ENCODE results near the gene TRAPPC12. TPM values are rescaled to one million over a fixed set of nuclear protein-coding genes. Genes with fewer than 3 reads are reported as not detected.

The TRAPPC12 gene
- total RNA-seq, 1 donor from 2014 or later: 94.8 TPM

DNA sequence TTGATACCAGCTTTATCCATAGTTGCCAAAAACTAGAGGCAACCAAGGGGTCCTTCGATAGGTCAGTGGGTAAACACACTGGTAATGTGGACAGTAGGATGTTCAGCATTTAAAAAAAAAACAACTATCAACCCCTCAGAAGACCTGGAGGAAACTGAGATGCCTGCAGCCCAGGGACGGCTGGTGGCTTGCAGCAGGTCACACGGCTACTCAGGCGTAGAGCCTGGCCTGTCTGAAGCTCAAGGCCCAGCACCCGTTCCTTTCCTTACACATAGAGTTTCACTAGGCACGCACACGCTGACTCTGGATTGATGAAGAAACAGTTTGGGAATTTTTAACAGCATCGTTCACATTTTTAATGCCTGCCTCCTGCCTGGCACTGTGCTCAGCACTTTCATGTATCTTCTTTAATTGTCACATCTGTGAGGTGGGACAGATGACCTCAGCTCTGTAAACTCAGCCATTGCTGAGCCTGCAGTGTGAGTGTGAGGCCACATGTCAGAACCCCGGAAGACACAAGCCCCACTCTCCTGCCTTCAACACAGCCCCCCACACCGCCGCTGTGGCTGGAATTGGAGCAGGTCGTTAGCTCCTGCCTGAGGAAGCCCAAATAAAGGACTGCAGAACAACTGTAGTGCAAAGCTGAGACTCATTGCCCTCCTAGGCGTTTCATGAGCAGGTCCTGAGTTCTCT, 40.7 kb downstream of the TRAPPC12 start:
- Histone ChIP-seq H3K4me3 (no peak overlapping the region), H3K27me3 (no peaks in the 10 kb centered on the region), H3K9me3 (no peaks in the 10 kb centered on the region), H3K36me3 (peaks cover 0 to 25% of the 10 kb centered on the region in 2 donors), H3K4me1 (no peaks in the 10 kb centered on the region), H3K27ac (no peak overlapping the region)
- DNase-seq (ENCODE audit: extremely low spot score in 2 of 2): no peak
- no peak for TF ChIP-seq POLR2AphosphoS5 (IDR thresholded peaks at IDR 0.05; ENCODE audit: insufficient read depth in 1 of 2, low read depth in 1 of 2)
- intact Hi-C loops (cut with DNase I): loop anchor here (10.0 kb wide), 1 partner anchor 235 kb away; the partner anchor contains the start of gene ALLC

DNA sequence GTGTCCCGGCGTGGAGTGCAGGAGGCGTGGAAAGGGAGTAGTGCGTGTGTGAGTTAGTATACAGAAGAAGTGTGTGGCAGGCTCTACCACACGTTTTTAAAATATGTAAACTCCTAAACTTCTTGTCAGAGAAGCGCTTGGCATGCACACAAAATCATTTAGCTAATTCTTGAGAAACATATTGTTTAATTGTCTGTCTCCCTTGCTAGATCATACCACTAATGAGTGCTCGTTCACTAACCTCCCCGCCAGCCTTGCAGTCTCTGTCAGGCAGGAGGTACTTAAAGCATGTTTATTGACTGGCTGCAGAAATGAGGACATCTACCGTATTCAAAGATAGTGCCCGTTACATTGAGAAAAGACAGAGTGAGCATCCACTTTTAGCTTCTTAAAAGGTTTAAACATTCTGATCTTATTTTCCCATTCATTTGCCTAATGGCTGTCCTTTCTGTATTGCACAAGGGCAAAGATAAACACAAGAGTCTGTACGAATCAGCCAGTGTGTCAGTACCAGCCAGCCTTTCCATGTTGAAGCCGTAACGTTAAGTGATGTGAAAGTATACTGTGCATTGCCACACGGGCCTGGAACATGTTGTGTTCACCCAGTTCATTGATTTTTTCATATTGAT, 41.4 kb downstream of the TRAPPC12 start:
- H3K27ac ChIP-seq: no peak overlapping the region
- intact Hi-C loops (cut with DNase I): loop anchor here (10.0 kb wide), 1 partner anchor 234 kb away; the partner anchor contains the start of gene ALLC
- TF ChIP-seq POLR2A (IDR thresholded peaks at IDR 0.05): no peak
- TF ChIP-seq, protein P1, sequence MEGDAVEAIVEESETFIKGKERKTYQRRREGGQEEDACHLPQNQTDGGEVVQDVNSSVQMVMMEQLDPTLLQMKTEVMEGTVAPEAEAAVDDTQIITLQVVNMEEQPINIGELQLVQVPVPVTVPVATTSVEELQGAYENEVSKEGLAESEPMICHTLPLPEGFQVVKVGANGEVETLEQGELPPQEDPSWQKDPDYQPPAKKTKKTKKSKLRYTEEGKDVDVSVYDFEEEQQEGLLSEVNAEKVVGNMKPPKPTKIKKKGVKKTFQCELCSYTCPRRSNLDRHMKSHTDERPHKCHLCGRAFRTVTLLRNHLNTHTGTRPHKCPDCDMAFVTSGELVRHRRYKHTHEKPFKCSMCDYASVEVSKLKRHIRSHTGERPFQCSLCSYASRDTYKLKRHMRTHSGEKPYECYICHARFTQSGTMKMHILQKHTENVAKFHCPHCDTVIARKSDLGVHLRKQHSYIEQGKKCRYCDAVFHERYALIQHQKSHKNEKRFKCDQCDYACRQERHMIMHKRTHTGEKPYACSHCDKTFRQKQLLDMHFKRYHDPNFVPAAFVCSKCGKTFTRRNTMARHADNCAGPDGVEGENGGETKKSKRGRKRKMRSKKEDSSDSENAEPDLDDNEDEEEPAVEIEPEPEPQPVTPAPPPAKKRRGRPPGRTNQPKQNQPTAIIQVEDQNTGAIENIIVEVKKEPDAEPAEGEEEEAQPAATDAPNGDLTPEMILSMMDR (IDR thresholded peaks at IDR 0.05): no peak
- TF ChIP-seq POLR2AphosphoS5 (IDR thresholded peaks at IDR 0.05; ENCODE audit: insufficient read depth in 1 of 2, low read depth in 1 of 2): no peak

DNA sequence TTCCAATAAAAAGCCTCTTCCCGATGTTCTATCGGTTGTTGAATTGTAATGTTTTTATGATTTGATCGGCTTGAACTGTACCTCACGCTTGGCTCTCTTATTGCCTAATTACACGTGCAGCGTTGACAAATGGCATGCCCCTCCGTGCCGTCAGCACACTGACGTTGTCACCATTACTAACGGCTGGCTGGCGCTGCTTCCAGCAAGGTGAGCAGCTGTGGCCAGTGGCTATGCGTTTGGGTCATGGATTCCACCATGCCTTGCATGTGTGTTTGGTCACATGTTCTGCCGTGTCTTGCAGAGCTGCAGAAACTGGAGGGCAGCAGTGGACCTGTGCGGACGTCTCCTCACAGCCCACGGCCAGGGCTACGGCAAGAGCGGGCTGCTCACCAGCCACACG, 42.1 kb downstream of the TRAPPC12 start:
- no peak for DNase-seq (ENCODE audit: extremely low spot score in 2 of 2)
- no peak overlapping the region for H3K27ac ChIP-seq
- H3K4me3 ChIP-seq: no peak overlapping the region
- H3K27me3 ChIP-seq: no peaks in the 10 kb centered on the region
- no peaks in the 10 kb centered on the region for H3K4me1 ChIP-seq
- intact Hi-C loops (cut with DNase I): loop anchor here (10.0 kb wide), 1 partner anchor 233 kb away; the partner anchor contains the start of gene ALLC
- peaks cover 0 to 29% of the 10 kb centered on the region in 2 donors for H3K36me3 ChIP-seq
- no peaks in the 10 kb centered on the region for H3K9me3 ChIP-seq
- TF ChIP-seq POLR2A (IDR thresholded peaks at IDR 0.05): no peak
- no peak for TF ChIP-seq POLR2AphosphoS5 (IDR thresholded peaks at IDR 0.05; ENCODE audit: insufficient read depth in 1 of 2, low read depth in 1 of 2)
- TF ChIP-seq, protein P1 (IDR thresholded peaks at IDR 0.05): no peak

More for the DNA sequence above, 41.4 kb downstream of the TRAPPC12 start:
- H3K4me1 ChIP-seq: no peaks in the 10 kb centered on the region
- no peak overlapping the region for H3K4me3 ChIP-seq
- H3K9me3 ChIP-seq: no peaks in the 10 kb centered on the region
- H3K36me3 ChIP-seq: peaks cover 0 to 29% of the 10 kb centered on the region in 2 donors
- no peaks in the 10 kb centered on the region for H3K27me3 ChIP-seq
- no peak for DNase-seq (ENCODE audit: extremely low spot score in 2 of 2)

DNA sequence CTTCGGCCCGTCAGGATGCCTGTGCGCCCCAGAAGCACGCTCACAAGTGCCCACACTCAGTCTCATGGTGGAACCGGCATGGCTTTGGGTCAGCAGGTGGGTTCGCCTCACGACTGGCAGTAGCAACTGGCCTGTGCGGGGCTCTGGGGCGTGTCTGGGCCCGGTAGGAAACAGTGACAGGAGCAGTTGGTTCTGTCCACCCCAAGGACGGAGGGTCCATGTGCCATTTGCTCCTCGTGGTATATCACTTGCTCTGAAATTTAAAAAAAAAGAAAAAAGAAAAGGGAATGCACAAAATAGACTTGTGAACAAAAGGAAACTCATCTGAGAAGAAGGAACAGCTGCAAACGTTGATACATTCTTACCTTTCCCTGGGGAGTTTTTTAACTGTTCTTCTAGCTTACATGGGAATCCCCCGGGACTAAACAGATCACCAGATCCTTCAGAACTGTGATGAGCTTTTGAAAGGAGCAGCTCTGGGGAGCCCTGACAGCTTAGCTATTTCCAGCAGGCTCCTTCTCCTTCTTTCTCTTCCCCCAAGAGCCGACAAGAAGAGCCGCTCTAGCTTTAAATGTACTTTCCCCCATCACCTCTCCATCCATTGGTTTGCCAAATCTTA, 42.8 kb downstream of the TRAPPC12 start:
- TF ChIP-seq POLR2AphosphoS5 (IDR thresholded peaks at IDR 0.05; ENCODE audit: insufficient read depth in 1 of 2, low read depth in 1 of 2) (no peak), POLR2A (IDR thresholded peaks at IDR 0.05) (no peak)
- TF ChIP-seq, protein P1 (IDR thresholded peaks at IDR 0.05): no peak
- Histone ChIP-seq H3K4me3 (no peak overlapping the region), H3K4me1 (no peaks in the 10 kb centered on the region), H3K36me3 (peaks cover 0 to 31% of the 10 kb centered on the region in 2 donors), H3K27me3 (no peaks in the 10 kb centered on the region), H3K9me3 (no peaks in the 10 kb centered on the region), H3K27ac (no peak overlapping the region)
- DNase-seq (ENCODE audit: extremely low spot score in 2 of 2): peak in 1 of 2 donors; percentile 37
- intact Hi-C loops (cut with DNase I): loop anchor here (10.0 kb wide), 1 partner anchor 233 kb away; the partner anchor contains the start of gene ALLC

DNA sequence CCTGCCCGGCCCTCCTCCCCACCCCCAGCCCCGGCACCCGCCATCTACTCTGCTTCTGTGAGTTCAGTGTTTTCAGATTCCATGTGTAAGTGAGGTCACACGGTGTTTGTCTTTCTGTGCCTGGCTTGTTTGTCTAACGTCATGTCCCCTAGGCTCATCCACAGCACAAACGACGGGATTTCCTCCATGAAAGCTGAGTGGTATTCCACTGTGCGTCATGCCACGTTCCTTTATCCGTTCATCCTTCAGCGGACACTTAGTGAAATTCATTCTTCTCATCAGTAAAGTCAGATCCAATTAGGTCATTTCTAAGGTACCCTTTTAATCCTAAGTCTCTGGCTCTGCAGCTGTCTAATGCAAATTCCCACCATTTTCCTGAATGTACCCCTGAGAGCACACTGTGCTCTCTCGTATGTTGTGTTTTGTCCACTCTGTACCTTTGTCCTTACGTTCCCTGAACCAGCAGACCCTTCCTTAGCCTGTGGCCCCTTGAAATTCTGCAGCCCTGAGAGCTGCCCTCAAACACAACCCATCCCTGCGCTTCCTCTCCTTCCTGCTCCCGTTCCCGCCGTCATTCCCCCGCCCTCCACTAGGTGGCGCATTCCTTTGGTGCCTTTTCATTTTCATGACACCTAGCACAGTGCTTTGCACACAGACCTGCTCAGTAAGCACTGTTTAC, 44.1 kb downstream of the TRAPPC12 start:
- intact Hi-C loops (cut with DNase I): loop anchor here (10.0 kb wide), 1 partner anchor 231 kb away; the partner anchor contains the start of gene ALLC
- Histone ChIP-seq H3K27ac (no peak overlapping the region), H3K4me1 (no peaks in the 10 kb centered on the region), H3K36me3 (peaks cover 0 to 38% of the 10 kb centered on the region in 2 donors), H3K4me3 (no peak overlapping the region), H3K9me3 (no peaks in the 10 kb centered on the region), H3K27me3 (no peaks in the 10 kb centered on the region)
- TF ChIP-seq POLR2A (IDR thresholded peaks at IDR 0.05): no peak
- TF ChIP-seq, protein P1 (IDR thresholded peaks at IDR 0.05): peak; percentile 88 to 96 (median 88)
- TF ChIP-seq POLR2AphosphoS5 (IDR thresholded peaks at IDR 0.05; ENCODE audit: insufficient read depth in 1 of 2, low read depth in 1 of 2): peak in 1 of 2 donors; percentile 20
- DNase-seq (ENCODE audit: extremely low spot score in 2 of 2): peak in 1 of 2 donors; percentile 74

All from vagina (tissue), 2 donors.